Neural crest cell (in vitro differentiated cells): ENCODE data around the gene LMNTD2. TPM values are rescaled to one million over a fixed set of nuclear protein-coding genes. Genes with fewer than 3 reads are reported as not detected.
A peak's percentile ranks its signal among the peaks of the same experiment; 100 is the strongest.

Source experiments
- DNase-seq: peaks from one replicate; pipeline ENCODE4 v3.0.0; 2021; ENCODE audit warnings: low read depth, mixed read lengths, low spot score
- H3K27ac Mint-ChIP-seq: one replicate; pipeline ENCODE4 v1.8.0; 2021; ENCODE audit warnings: mild to moderate bottlenecking, mixed read lengths; ENCODE audit not compliant: unreplicated experiment
- H3K27me3 Mint-ChIP-seq: 2 replicates; pipeline ENCODE4 v1.8.0; 2021; ENCODE audit warnings: low read depth, mild to moderate bottlenecking, mixed read lengths
- H3K36me3 Mint-ChIP-seq: 2 replicates; pipeline ENCODE4 v1.8.0; 2021; ENCODE audit warnings: low read depth, mild to moderate bottlenecking, mixed read lengths
- H3K4me1 Mint-ChIP-seq: 2 replicates; pipeline ENCODE4 v1.8.0; 2021; ENCODE audit warnings: mixed read lengths
- H3K4me3 Mint-ChIP-seq: one replicate; pipeline ENCODE4 v1.8.0; 2021; ENCODE audit warnings: mild to moderate bottlenecking, mixed read lengths
- H3K9me3 Mint-ChIP-seq: 2 replicates; pipeline ENCODE4 v1.8.0; 2021; ENCODE audit warnings: mixed read lengths
- CTCF ChIP-seq: fragments of 200-600 bp; sonication (generic); conservative IDR thresholded peaks from 2 replicates; pipeline ENCODE4 v1.5.0; 2021; ENCODE audit warnings: antibody characterized with exemption, mild to moderate bottlenecking
- total RNA-seq: library from RNA; stranded (reverse); gene quantifications from 2 replicates; pipeline ENCODE4 v1.2.1, GENCODE V29; 2021

The LMNTD2 gene
- total RNA-seq, 1 donor from 2014 or later: 2.2 TPM

- no peak for TF ChIP-seq CTCF
- no peak overlapping the region for H3K27ac Mint-ChIP-seq
Measured at GRCh38 chr11:578276-579035, 17.9 kb upstream of the LMNTD2 start.

GRCh38 chr11:577611-577894 lies 17.0 kb upstream of the LMNTD2 start:
- no peak for DNase-seq
- Mint-ChIP-seq H3K27ac (peak overlapping the region; percentile 93), H3K4me3 (peak overlapping the region; percentile 91), H3K4me1 (peaks cover 27% of the 10 kb centered on the region), H3K36me3 (no peaks in the 10 kb centered on the region), H3K9me3 (no peaks in the 10 kb centered on the region), H3K27me3 (peaks cover 29% of the 10 kb centered on the region)
- TF ChIP-seq CTCF: no peak

More at GRCh38 chr11:578276-579035, 17.9 kb upstream of the LMNTD2 start:
- peaks cover 27% of the 10 kb centered on the region for H3K4me1 Mint-ChIP-seq
- peak overlapping the region; percentile 91 for H3K4me3 Mint-ChIP-seq
- no peaks in the 10 kb centered on the region for H3K36me3 Mint-ChIP-seq
- DNase-seq: no peak
- H3K9me3 Mint-ChIP-seq: no peaks in the 10 kb centered on the region
- peaks cover 25% of the 10 kb centered on the region for H3K27me3 Mint-ChIP-seq

- Mint-ChIP-seq H3K36me3 (no peaks in the 10 kb centered on the region), H3K4me3 (peak overlapping the region; percentile 91), H3K27ac (peak overlapping the region; percentile 93), H3K27me3 (peaks cover 29% of the 10 kb centered on the region), H3K4me1 (peaks cover 27% of the 10 kb centered on the region), H3K9me3 (no peaks in the 10 kb centered on the region)
- TF ChIP-seq CTCF: no peak
- no peak for DNase-seq
Measured at GRCh38 chr11:576811-577610, 16.5 kb upstream of the LMNTD2 start.

- Mint-ChIP-seq H3K36me3 (no peaks in the 10 kb centered on the region), H3K27me3 (peaks cover 29% of the 10 kb centered on the region), H3K27ac (peak within 1 kb of the TSS; percentile 100), H3K4me1 (peaks cover 27% of the 10 kb centered on the region), H3K4me3 (peak within 1 kb of the TSS; percentile 91), H3K9me3 (no peaks in the 10 kb centered on the region)
- TF ChIP-seq CTCF: no peak
- peak; percentile 90 for DNase-seq
Measured at GRCh38 chr11:575996-576768, 15.6 kb upstream of the LMNTD2 start, which contains the start of gene PHRF1. PHRF1 (plus strand) TSS chr11:576470; CDS start chr11:581513, 5,043 bp downstream.

- Mint-ChIP-seq H3K27me3 (peaks cover 29% of the 10 kb centered on the region), H3K36me3 (no peaks in the 10 kb centered on the region), H3K4me3 (peak overlapping the region; percentile 92), H3K4me1 (peaks cover 25% of the 10 kb centered on the region), H3K9me3 (no peaks in the 10 kb centered on the region), H3K27ac (no peak overlapping the region)
- no peak for DNase-seq
- TF ChIP-seq CTCF: no peak
Measured at GRCh38 chr11:575313-575995, 14.9 kb upstream of the LMNTD2 start.
